ENCODE results near the gene IP6K2.

DNA sequence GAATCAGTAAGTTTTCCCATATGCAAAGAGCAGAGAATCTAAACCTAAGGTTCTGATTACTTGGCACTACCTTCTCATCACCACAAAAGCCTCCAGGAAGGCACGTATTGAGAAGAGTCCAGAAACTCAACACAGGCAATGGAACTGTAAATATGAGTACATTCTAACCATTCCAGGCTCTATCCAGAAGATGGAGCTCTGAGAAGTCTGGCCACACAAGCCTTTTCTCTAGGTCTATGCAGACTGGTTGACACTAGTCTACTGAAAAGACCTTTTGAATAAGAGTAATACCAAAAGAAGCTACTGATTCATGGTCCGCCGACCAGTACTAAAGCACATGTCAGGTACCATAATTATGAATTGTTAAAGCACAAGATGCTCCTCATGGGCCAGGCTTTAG is 19.1 kb downstream of the IP6K2 start:
- TF ChIP-seq EZH2phosphoT487 (IDR thresholded peaks at IDR 0.05; ENCODE audit: insufficient read depth, low read depth) (no peak), EZH2 (IDR thresholded peaks at IDR 0.05; ENCODE audit: insufficient read depth, poor library complexity, severe bottlenecking) (no peak)
